Measurements from ENCODE around the gene ARIH1. TPM values are rescaled to one million over a fixed set of nuclear protein-coding genes. Genes with fewer than 3 reads are reported as not detected.

ARIH1 gene
- total RNA-seq, 1 experiment from 2014 or later = 209 TPM

GRCh38 chr15:72488558-72488957 lies 14.4 kb downstream of the ARIH1 start:
- peaks cover 13% of the 10 kb centered on the region for H4K20me1 ChIP-seq (ENCODE audit: insufficient read depth)
- no peaks in the 10 kb centered on the region for H3K9me3 ChIP-seq (ENCODE audit: control insufficient read depth in 1 of 2, insufficient read depth in 1 of 2, low read depth in 1 of 2, low read length in 2 of 2)
- no TSS peak for BruUV-seq (replicated peaks)
- H3K9me2 ChIP-seq (ENCODE audit: insufficient read depth) = no peaks in the 10 kb centered on the region
- ATAC-seq (no peak), DNase-seq (ENCODE audit: low read depth, low spot score) (no peak)
- ChIA-PET POLR2A (no interaction called here), CTCF (no interaction called here), RAD21 (ENCODE audit: low non-redundant PET in 1 of 2, low total read pairs in 2 of 2, uncharacterized antibody in 2 of 2, unreplicated experiment in 2 of 2) (no interaction called here)
- no peak overlapping the region for H3K4me2 ChIP-seq (ENCODE audit: low read length)
- H3K9ac ChIP-seq (ENCODE audit: low read length) = no peak overlapping the region
- no peak overlapping the region for H3K4me3 ChIP-seq (replicated peaks in 1 of 2; ENCODE audit: low read depth in 1 of 2, low read length in 2 of 2)
- intact Hi-C loops (cut with micrococcal nuclease) = no loop called here
- H3K27me3 ChIP-seq (ENCODE audit: insufficient read depth, low read length) = no peaks in the 10 kb centered on the region
- peaks cover 5 to 6% of the 10 kb centered on the region in 2 experiments; a peak in 3 of 4 replicates for H3K36me3 ChIP-seq (ENCODE audit: control insufficient read depth in 1 of 2, insufficient read depth in 2 of 2, low read length in 2 of 2)
- H3K79me2 ChIP-seq (ENCODE audit: insufficient read depth, low read length) = peaks cover 100% of the 10 kb centered on the region
- H3K27ac ChIP-seq (ENCODE audit: low read depth, low read length) = no peak overlapping the region
- TF ChIP-seq, protein P1, sequence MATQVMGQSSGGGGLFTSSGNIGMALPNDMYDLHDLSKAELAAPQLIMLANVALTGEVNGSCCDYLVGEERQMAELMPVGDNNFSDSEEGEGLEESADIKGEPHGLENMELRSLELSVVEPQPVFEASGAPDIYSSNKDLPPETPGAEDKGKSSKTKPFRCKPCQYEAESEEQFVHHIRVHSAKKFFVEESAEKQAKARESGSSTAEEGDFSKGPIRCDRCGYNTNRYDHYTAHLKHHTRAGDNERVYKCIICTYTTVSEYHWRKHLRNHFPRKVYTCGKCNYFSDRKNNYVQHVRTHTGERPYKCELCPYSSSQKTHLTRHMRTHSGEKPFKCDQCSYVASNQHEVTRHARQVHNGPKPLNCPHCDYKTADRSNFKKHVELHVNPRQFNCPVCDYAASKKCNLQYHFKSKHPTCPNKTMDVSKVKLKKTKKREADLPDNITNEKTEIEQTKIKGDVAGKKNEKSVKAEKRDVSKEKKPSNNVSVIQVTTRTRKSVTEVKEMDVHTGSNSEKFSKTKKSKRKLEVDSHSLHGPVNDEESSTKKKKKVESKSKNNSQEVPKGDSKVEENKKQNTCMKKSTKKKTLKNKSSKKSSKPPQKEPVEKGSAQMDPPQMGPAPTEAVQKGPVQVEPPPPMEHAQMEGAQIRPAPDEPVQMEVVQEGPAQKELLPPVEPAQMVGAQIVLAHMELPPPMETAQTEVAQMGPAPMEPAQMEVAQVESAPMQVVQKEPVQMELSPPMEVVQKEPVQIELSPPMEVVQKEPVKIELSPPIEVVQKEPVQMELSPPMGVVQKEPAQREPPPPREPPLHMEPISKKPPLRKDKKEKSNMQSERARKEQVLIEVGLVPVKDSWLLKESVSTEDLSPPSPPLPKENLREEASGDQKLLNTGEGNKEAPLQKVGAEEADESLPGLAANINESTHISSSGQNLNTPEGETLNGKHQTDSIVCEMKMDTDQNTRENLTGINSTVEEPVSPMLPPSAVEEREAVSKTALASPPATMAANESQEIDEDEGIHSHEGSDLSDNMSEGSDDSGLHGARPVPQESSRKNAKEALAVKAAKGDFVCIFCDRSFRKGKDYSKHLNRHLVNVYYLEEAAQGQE (IDR thresholded peaks at IDR 0.05; ENCODE audit: low read depth) = no peak
- no peak for TF ChIP-seq SIN3A (IDR thresholded peaks at IDR 0.05; ENCODE audit: low read depth)
- no peaks in the 10 kb centered on the region for H3K4me1 ChIP-seq (ENCODE audit: control insufficient read depth in 1 of 2, insufficient read depth in 2 of 2, low read length in 2 of 2)
- H2AFZ ChIP-seq (ENCODE audit: low read depth, low read length, poor library complexity, severe bottlenecking) = no peak overlapping the region

DNA sequence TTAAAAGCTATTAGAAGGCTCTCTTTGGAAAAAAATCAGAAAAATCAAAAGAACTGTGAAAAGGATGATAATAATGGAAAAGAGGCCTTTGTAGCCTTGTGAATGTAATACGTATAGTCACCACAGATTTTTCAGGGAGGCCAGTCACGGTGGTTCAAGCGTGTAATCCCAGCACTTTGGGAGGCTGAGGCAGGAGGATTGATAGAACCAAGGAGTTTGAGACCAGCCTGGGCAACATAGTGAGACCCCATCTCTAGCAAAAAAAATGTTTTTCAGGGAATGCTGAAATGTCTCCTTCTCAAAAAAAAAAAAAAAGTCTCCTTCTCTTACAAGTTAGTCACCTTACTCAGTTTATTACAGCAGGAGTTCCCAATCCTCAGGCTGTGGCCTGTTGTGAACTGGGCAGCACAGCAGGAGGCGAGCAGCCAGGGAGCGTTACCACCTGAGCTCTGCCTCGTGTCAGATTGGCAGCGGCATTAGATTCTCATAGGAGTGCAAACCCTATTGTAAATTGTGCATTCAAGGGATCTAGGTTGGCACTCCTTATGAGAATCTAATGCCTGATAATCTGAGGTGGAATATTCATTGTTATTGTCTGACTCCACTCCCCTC lies 15.9 kb downstream of the ARIH1 start:
- H3K36me3 ChIP-seq (ENCODE audit: control insufficient read depth in 1 of 2, insufficient read depth in 2 of 2, low read length in 2 of 2) = peaks cover 5% of the 10 kb centered on the region in 2 experiments; a peak in 3 of 4 replicates
- ATAC-seq (no peak), DNase-seq (ENCODE audit: low read depth, low spot score) (no peak)
- H3K9me2 ChIP-seq (ENCODE audit: insufficient read depth) = no peaks in the 10 kb centered on the region
- no peak overlapping the region for H3K27ac ChIP-seq (ENCODE audit: low read depth, low read length)
- peaks cover 20% of the 10 kb centered on the region for H4K20me1 ChIP-seq (ENCODE audit: insufficient read depth)
- no TSS peak for BruUV-seq (replicated peaks)
- ChIA-PET CTCF (no interaction called here), RAD21 (ENCODE audit: low non-redundant PET in 1 of 2, low total read pairs in 2 of 2, uncharacterized antibody in 2 of 2, unreplicated experiment in 2 of 2) (no interaction called here), POLR2A (no interaction called here)
- H3K4me3 ChIP-seq (replicated peaks in 1 of 2; ENCODE audit: low read depth in 1 of 2, low read length in 2 of 2) = no peak overlapping the region
- no peaks in the 10 kb centered on the region for H3K4me1 ChIP-seq (ENCODE audit: control insufficient read depth in 1 of 2, insufficient read depth in 2 of 2, low read length in 2 of 2)
- H3K79me2 ChIP-seq (ENCODE audit: insufficient read depth, low read length) = peaks cover 100% of the 10 kb centered on the region
- no peak overlapping the region for H2AFZ ChIP-seq (ENCODE audit: low read depth, low read length, poor library complexity, severe bottlenecking)
- H3K27me3 ChIP-seq (ENCODE audit: insufficient read depth, low read length) = no peaks in the 10 kb centered on the region
- intact Hi-C loops (cut with micrococcal nuclease) = no loop called here
- no peak overlapping the region for H3K4me2 ChIP-seq (ENCODE audit: low read length)
- H3K9me3 ChIP-seq (ENCODE audit: control insufficient read depth in 1 of 2, insufficient read depth in 1 of 2, low read depth in 1 of 2, low read length in 2 of 2) = no peaks in the 10 kb centered on the region
- no peak for TF ChIP-seq ZFX (IDR thresholded peaks at IDR 0.05)
- TF ChIP-seq, protein P1 (IDR thresholded peaks at IDR 0.05; ENCODE audit: low read depth) = no peak
- TF ChIP-seq SP1 (IDR thresholded peaks at IDR 0.05; ENCODE audit: low read depth) = no peak
- no peak for TF ChIP-seq SRF (IDR thresholded peaks at IDR 0.05; ENCODE audit: low read depth)
- no peak for TF ChIP-seq CBX3 (IDR thresholded peaks at IDR 0.05; ENCODE audit: low read depth)
- no peak for TF ChIP-seq SIN3A (IDR thresholded peaks at IDR 0.05; ENCODE audit: low read depth)
- no peak for TF ChIP-seq ZNF274 (IDR thresholded peaks at IDR 0.05; ENCODE audit: low read depth, low read length)
- no peak for TF ChIP-seq POLR2AphosphoS5 (IDR thresholded peaks at IDR 0.05; ENCODE audit: low read depth, low read length)
- no peak overlapping the region for H3K9ac ChIP-seq (ENCODE audit: low read length)

All from HCT116 (cell line).